Frontal cortex (tissue), 4 donors: ENCODE data around the gene CYB5A. TPM values are rescaled to one million over a fixed set of nuclear protein-coding genes. Genes with fewer than 3 reads are reported as not detected.
"Not testable (repeated sequence)": the region's sequence is repeated elsewhere in the genome, so short reads cannot be mapped to it uniquely, and the experiment has no call there.

ENCODE experiments used
- DNase-seq, 2 donors: peaks; one replicate each; pipeline ENCODE4 v3.0.0; 2012; ENCODE audit warnings: low spot score in 2 of 2
- FAIRE-seq: peaks from 2 replicates; lab custom pipeline; 2012; peaks lifted over from hg19 to GRCh38; lab: Jason Lieb, UNC
- total RNA-seq: library from RNA; depleted of rRNA; stranded (reverse); fragments of >200 nt; gene quantifications from one replicate; pipeline ENCODE4 v1.2.3, GENCODE V29; 2014
- donor health status: control.
- donor health status: control.
- donor health status: control.

The CYB5A gene
- total RNA-seq, 1 donor from 2014 or later: 9.0 TPM

GRCh38 chr18:74299746-74300145, 8.0 kb upstream of the CYB5A start:
- FAIRE-seq: no peak
- DNase-seq: no peak

GRCh38 chr18:74299162-74299561, 7.4 kb upstream of the CYB5A start:
- no peak for DNase-seq
- FAIRE-seq: peak; percentile 6

GRCh38 chr18:74294526-74294925, 2.8 kb upstream of the CYB5A start:
- FAIRE-seq (no peak), DNase-seq (no peak)

GRCh38 chr18:74292982-74293381, 1.2 kb upstream of the CYB5A start:
- FAIRE-seq, DNase-seq: not testable (repeated sequence)

GRCh38 chr18:74292541-74292858, 737 bp upstream of the CYB5A start:
- FAIRE-seq: no peak

GRCh38 chr18:74291472-74291770, 342 bp downstream of the CYB5A start:
- DNase-seq (no peak), FAIRE-seq (no peak)

More at GRCh38 chr18:74292541-74292858, 737 bp upstream of the CYB5A start:
- DNase-seq: no peak

GRCh38 chr18:74290794-74291471, 830 bp downstream of the CYB5A start:
- FAIRE-seq (no peak), DNase-seq (no peak)

- FAIRE-seq (no peak), DNase-seq (no peak)
Observed at GRCh38 chr18:74290021-74290420, 1.7 kb downstream of the CYB5A start.

GRCh38 chr18:74289137-74289536, 2.6 kb downstream of the CYB5A start:
- DNase-seq (no peak), FAIRE-seq (no peak)

- FAIRE-seq: no peak
Observed at GRCh38 chr18:74288730-74289129, 3.0 kb downstream of the CYB5A start.

GRCh38 chr18:74288041-74288440, 3.7 kb downstream of the CYB5A start:
- DNase-seq (no peak), FAIRE-seq (no peak)

More at GRCh38 chr18:74288730-74289129, 3.0 kb downstream of the CYB5A start:
- no peak for DNase-seq

GRCh38 chr18:74286856-74287255, 4.9 kb downstream of the CYB5A start:
- DNase-seq (no peak), FAIRE-seq (no peak)

- DNase-seq (no peak), FAIRE-seq (no peak)
Observed at GRCh38 chr18:74286106-74286855, 5.5 kb downstream of the CYB5A start.

GRCh38 chr18:74285583-74285982, 6.2 kb downstream of the CYB5A start:
- not testable (repeated sequence) for FAIRE-seq, DNase-seq

- no peak for FAIRE-seq
- DNase-seq: no peak
Observed at GRCh38 chr18:74284980-74285355, 6.8 kb downstream of the CYB5A start.

GRCh38 chr18:74284191-74284979, 7.4 kb downstream of the CYB5A start:
- FAIRE-seq: no peak
- DNase-seq: peak in 1 of 2 donors; percentile 41

GRCh38 chr18:74283646-74284045, 8.1 kb downstream of the CYB5A start:
- FAIRE-seq (no peak), DNase-seq (no peak)

- DNase-seq (no peak), FAIRE-seq (no peak)
Observed at GRCh38 chr18:74282755-74283554, 8.8 kb downstream of the CYB5A start.

GRCh38 chr18:74281980-74282754, 9.6 kb downstream of the CYB5A start:
- FAIRE-seq (no peak), DNase-seq (no peak)
